NCI-H748 (cell line): Measurements from ENCODE around the gene PLXNA4.

Experiments
- DNase-seq: peaks from one replicate; lab custom pipeline; 2025; ENCODE audit not compliant: unreplicated experiment; lab: John Stamatoyannopoulos, UW

The PLXNA4 gene

GRCh38 chr7:132422502-132423111 lies 153.7 kb downstream of the PLXNA4 start:
- DNase-seq = no peak

DNA sequence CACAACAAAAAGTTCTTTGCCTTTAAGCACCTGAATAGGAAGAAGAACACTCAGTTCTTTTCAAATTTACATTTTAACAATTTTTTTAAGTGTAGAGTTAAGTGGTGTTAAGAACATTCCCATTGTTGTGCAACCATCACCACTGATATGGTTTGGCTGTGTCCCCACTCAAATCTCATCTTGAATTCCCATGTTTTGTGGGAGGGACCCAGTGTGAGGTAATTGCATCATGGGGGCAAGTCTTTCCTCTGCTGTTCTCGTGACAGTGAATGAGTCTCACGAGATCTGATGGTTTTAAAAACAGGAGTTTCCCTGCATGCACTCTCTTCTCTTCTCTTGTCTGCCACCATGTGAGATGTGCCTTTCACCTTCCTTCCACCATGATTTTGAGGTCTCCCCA lies 155.7 kb downstream of the PLXNA4 start:
- DNase-seq = no peak

DNA sequence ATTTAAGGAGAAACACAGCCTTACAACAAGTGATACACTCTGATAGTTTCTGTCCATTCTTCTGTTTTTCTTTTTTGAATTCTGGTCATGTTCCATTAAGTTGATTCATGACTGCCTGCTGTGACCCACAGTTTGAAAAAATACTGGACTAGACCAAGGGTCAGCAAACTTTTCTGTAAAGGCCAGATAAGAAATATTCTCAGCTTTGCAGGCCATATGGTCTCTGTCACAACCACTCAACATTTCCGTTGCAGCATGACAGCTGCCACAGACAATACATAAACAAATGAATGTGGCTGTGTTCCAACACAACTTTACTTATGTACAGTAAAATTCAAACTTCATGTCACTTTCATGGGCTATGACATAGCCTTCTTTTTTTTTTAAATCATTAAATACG lies 156.7 kb downstream of the PLXNA4 start:
- no peak for DNase-seq

- DNase-seq = no peak
Observed at GRCh38 chr7:132418840-132419239, 157.4 kb downstream of the PLXNA4 start.

GRCh38 chr7:132417103-132417906 lies 159.0 kb downstream of the PLXNA4 start:
- no peak for DNase-seq

DNA sequence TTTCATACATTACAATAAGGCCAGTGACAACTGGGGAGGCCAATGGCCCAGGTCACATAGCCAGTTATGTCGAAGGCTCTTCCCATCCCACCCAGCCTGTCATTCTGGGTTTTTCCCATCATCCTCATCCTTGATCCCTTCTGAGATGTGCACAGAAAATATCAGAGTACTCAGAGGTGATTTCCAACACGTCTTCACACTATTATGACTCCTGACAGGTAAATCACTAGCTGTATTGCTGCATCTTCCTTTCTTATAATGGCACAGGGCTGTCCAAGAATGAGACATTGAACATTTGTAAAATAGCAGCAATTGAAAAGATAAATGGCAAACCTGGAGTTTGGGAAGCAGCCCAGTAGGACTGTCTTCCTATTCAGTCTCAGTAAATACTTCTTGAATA lies 159.9 kb downstream of the PLXNA4 start:
- DNase-seq = no peak

DNA sequence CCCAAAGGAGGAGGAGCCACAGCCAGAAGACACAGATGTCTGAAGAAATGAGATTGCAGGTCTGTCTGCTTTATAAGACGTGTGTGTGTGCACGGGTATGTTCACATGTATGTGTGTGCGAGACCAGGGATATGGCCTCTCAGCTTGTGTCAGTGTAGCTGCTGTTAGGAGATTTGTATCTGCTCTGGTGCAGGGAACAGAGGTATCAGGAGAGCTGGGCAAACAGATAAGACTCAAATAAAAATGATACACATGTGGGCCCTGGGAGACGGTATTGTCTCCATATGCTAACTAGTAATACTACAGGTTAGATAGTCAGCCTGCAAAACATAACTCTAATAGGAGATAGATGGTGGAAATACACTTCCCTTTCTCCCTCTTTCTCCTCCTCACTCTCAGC lies 161.0 kb downstream of the PLXNA4 start:
- no peak for DNase-seq

DNA sequence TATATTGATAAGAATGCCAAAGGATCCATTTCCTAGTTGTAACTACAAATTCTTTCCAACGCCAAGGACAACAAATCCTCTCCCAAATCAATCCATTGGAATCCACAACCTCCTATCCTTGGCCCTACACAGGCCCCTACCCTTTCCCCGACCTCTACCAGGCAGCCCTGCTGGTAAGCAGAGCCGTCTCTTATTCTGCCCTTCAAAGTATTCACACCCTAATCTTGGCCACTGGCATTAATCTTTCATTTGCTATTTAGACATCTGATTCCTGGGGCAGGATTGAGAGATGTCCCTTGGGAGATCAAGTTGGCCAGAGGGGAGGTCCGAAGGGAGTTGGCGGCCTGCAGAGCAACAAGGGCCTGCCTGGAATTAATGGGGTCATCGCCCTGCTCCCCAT lies 161.4 kb downstream of the PLXNA4 start:
- no peak for DNase-seq

GRCh38 chr7:132412435-132412834 lies 163.8 kb downstream of the PLXNA4 start:
- no peak for DNase-seq

DNA sequence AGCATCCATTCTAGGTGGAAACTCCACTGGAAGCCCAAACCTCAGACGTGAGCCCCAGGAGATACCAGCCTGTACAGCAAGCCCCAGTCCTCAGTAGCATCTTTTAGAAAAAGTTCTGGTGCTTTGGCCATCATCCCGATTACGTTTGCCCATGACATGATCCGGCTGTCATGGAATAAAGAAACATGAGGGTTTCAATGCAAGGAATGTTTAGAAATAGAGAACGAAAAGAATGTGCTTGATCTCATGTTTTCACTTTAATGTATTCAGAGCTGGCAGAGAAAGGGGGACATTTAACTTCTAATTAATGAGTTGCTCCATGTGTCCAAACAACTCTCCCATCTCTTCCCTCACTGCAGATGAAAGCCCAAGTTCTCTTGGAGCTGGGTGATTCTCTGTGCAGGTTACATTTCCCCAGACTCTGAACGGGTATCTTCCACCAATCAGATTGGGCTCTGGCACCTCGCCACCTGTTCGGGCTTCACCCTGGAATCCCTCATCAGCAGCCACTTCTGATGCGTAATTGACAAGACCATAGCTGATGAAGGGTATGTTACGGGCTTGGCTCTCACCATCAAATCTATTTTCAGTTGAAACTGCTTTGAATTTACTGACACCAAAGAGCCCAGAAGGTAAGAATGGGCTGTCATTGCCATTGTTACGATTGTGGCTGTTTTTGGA lies 165.3 kb downstream of the PLXNA4 start:
- no peak for DNase-seq

DNA sequence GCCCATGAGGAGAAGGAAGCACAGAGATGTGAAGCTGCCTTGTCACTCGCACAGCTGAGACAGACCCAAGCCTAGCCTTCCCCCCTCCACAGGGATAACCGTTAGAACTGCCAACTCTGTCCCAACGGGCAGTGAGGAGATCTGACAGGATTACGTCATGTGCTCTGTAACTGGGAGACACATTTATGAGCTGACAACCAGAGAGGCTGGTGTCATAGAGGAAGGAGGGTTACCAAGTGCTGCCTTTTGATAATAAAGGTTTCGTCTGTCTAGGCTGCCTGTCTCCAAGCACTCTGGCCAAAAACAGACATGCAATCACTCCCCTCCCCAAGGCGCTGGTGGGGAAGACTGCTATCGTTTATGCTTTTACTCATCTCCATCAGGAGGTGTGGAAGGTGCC lies 165.9 kb downstream of the PLXNA4 start:
- no peak for DNase-seq

DNA sequence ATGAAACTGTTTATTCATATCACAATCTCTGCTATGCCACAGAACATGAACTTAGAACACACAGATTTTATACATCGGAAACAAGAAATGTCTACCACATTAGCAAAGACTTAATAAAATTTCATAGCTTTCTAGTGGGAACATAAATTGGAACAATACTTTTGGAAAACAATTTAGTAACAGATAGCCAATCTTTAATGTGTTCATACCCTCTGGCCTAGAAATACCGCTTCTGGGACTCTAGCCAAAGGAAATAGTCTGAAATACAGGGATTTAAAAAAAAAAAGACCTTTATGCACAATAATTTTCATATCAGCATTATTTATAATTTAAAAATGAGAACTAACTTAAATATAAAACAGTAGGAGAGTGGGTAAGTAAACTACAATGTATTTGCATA lies 168.5 kb downstream of the PLXNA4 start:
- no peak for DNase-seq

DNA sequence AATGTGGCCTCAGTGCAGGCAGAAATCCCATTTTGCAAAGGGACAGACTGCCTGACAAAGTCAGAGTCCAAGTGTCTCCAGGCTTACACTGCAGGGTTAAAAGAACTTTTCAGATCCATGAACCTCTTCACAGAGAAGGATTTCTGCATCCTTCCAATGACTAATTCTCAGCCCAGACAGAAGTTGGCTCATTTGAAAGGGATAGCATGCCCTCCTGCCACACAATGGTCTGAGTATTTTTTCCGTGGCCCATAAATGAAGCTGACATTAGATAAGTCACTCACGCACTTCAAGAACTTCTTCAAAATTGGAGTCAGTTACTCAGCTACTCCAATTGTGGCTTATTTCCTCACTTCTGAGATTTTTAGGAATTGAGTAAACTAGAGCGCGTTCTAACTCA lies 170.2 kb downstream of the PLXNA4 start:
- no peak for DNase-seq

DNA sequence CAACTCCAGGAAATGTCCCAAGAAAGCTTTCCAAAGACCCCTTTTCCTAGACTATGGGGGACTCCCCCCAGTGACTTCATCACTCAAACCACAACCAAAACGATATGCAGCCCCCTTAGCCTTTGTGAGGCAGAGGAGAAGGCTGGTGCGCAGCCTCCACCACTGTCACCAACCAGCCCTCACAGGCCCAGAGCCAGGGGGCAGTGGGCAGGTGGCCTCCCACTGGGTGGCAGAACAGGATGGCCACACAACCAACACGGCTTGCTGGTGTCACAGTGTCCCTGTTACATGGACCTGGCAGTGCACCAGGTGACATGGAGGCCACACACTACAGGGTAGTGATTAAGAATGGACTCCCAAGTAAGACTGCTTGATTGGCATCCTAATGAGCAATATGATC lies 172.0 kb downstream of the PLXNA4 start:
- DNase-seq = no peak

GRCh38 chr7:132403465-132404110 lies 172.7 kb downstream of the PLXNA4 start:
- DNase-seq = no peak

DNA sequence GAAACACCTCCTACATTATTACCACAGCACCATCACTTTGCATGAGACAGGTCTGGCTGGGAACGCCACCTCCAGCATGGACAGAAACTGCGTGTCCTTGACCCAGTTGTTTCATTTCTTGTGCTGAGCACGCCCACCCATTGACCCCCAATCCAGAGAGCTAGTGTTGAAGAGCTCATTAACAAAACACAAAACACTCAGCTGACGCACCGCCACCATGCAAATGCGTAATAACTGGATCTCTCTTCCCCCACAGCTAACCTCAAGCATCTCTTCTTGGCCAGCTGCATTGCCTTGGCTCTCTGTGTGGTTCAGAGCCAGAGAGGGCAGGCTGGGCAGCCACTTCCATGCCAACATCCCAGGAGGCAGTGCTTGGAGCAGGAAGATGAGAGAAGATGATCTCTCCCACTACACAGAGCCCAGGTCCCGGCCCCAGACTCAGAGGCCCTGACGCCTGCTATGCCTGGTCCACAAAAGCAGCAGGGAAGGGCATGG lies 173.5 kb downstream of the PLXNA4 start:
- peak; percentile 50 for DNase-seq

DNA sequence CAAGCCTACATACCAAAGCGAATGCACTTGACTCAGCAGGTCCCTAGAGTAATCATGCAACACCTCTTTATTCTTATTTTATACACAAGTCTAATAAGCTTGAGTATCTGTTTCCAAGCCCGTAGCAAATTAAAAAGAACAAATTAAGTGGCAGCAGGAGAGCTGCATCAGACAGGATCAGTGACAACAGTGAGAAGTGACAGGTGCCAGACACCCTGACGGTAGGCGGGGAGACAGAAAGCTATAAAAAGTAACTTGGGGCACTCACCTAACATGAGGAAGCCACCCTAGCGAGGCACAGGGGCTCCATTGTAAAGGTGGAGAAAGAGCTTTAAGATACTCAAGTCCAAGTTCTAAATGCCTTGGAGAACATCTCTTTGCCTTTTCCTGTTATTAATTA lies 174.2 kb downstream of the PLXNA4 start:
- DNase-seq = peak; percentile 18

- DNase-seq = no peak
Observed at GRCh38 chr7:132400561-132401142, 175.6 kb downstream of the PLXNA4 start.

GRCh38 chr7:132399367-132399766 lies 176.9 kb downstream of the PLXNA4 start:
- no peak for DNase-seq

- DNase-seq = peak; percentile 23
Observed at GRCh38 chr7:132398253-132398925, 177.9 kb downstream of the PLXNA4 start.

GRCh38 chr7:132397070-132397469 lies 179.2 kb downstream of the PLXNA4 start:
- DNase-seq = no peak
